Neuronal stem cell (in vitro differentiated cells): ENCODE data around the gene LOXHD1.

Source experiments
- DNase-seq: peaks from one replicate; pipeline ENCODE4 v3.0.0-alpha.2; 2013; ENCODE audit warnings: low spot score
- H2AFZ ChIP-seq: one replicate; pipeline ENCODE4 v1.6.1; 2013; ENCODE audit warnings: mild to moderate bottlenecking, low read length, inconsistent platforms
- H2AK5ac ChIP-seq: 2 replicates; pipeline ENCODE4 v1.6.1; 2013; ENCODE audit warnings: low read depth, mild to moderate bottlenecking, inconsistent platforms, low read length, moderate library complexity, mixed read lengths
- H2BK120ac ChIP-seq: 2 replicates; pipeline ENCODE4 v1.6.1; 2013; ENCODE audit warnings: low read depth, mild to moderate bottlenecking, inconsistent platforms, low read length, moderate library complexity, mixed read lengths
- H2BK12ac ChIP-seq: one replicate; pipeline ENCODE4 v1.6.1; 2013; ENCODE audit warnings: low read length, inconsistent platforms
- H2BK15ac ChIP-seq: 2 replicates; pipeline ENCODE4 v1.6.1; 2013; ENCODE audit warnings: mild to moderate bottlenecking, low read length, inconsistent platforms, mixed read lengths
- H2BK5ac ChIP-seq: one replicate; pipeline ENCODE4 v1.6.1; 2013; ENCODE audit warnings: inconsistent platforms, mild to moderate bottlenecking, low read length, moderate library complexity
- H3K14ac ChIP-seq: one replicate; pipeline ENCODE4 v1.6.1; 2013; ENCODE audit warnings: low read length, inconsistent platforms
- H3K18ac ChIP-seq: 2 replicates; pipeline ENCODE4 v1.6.1; 2013; ENCODE audit warnings: low read length, inconsistent platforms
- H3K23ac ChIP-seq: 2 replicates; pipeline ENCODE4 v1.6.1; 2013; ENCODE audit warnings: low read depth, mild to moderate bottlenecking, mixed read lengths, low read length, inconsistent platforms; ENCODE audit not compliant: poor library complexity
- H3K27ac ChIP-seq: replicated peaks from 3 replicates; pipeline ENCODE4 v1.5.1; 2013; ENCODE audit warnings: low read length, inconsistent platforms
- H3K27me3 ChIP-seq, 3 experiments: 2 replicates each; pipeline ENCODE4 v1.6.1; 2013; ENCODE audit warnings: low read length in 3 of 3, mild to moderate bottlenecking in 2 of 3, inconsistent platforms in 1 of 3, low read depth in 1 of 3, mixed read lengths in 1 of 3, moderate library complexity in 1 of 3; ENCODE audit not compliant: control insufficient read depth in 3 of 3, insufficient read depth in 3 of 3
- H3K36me3 ChIP-seq, 2 donors: replicated peaks in 1 of 2; 2 replicates each; pipeline ENCODE4 v1.6.1; 2013; ENCODE audit warnings: low read length in 2 of 2; ENCODE audit not compliant: control insufficient read depth in 2 of 2, insufficient read depth in 2 of 2
- H3K4ac ChIP-seq: 2 replicates; pipeline ENCODE4 v1.6.1; 2013; ENCODE audit warnings: inconsistent platforms, mild to moderate bottlenecking, low read length, moderate library complexity
- H3K4me1 ChIP-seq, 2 donors: 1 replicate in 1 of 2; 2 replicates in 1 of 2; pipeline ENCODE4 v1.6.1; 2013; ENCODE audit warnings: low read length in 2 of 2, low read depth in 1 of 2; ENCODE audit not compliant: control insufficient read depth in 2 of 2, insufficient read depth in 1 of 2
- H3K4me2 ChIP-seq: one replicate; pipeline ENCODE4 v1.6.1; 2013; ENCODE audit warnings: mild to moderate bottlenecking, low read length, inconsistent platforms; ENCODE audit not compliant: insufficient read depth, poor library complexity, severe bottlenecking
- H3K4me3 ChIP-seq, 2 donors: 2 replicates each; pipeline ENCODE4 v1.5.1; 2013; ENCODE audit warnings: low read length in 2 of 2, mild to moderate bottlenecking in 2 of 2, inconsistent platforms in 1 of 2, moderate library complexity in 1 of 2
- H3K79me1 ChIP-seq: one replicate; pipeline ENCODE4 v1.6.1; 2013; ENCODE audit warnings: low read depth, mild to moderate bottlenecking, inconsistent platforms, low read length, moderate library complexity
- H3K9ac ChIP-seq: one replicate; pipeline ENCODE4 v1.6.1; 2013; ENCODE audit warnings: mild to moderate bottlenecking, low read depth, low read length, inconsistent platforms; ENCODE audit not compliant: poor library complexity
- H3K9me3 ChIP-seq, 2 donors: replicated peaks in 1 of 2; 2 replicates each; pipeline versions ENCODE3 to v1.6.1; 2013; ENCODE audit warnings: low read length in 2 of 2, mild to moderate bottlenecking in 2 of 2, inconsistent platforms in 1 of 2, low read depth in 1 of 2, mixed read lengths in 1 of 2, moderate library complexity in 1 of 2; ENCODE audit not compliant: control insufficient read depth in 2 of 2, insufficient read depth in 1 of 2
- H4K8ac ChIP-seq: one replicate; pipeline ENCODE4 v1.6.1; 2013; ENCODE audit warnings: low read depth, mild to moderate bottlenecking, inconsistent platforms, low read length, moderate library complexity
- H4K91ac ChIP-seq: one replicate; pipeline ENCODE4 v1.6.1; 2013; ENCODE audit warnings: low read length, low read depth, mild to moderate bottlenecking, inconsistent platforms; ENCODE audit not compliant: poor library complexity
- WGBS, 2 donors: extraction: QIAGEN DNeasy Blood & Tissue Kit; methylation state at CpG; one replicate each; pipeline ENCODE4 v1.1.7; 2013; ENCODE audit warnings: missing lambda C conversion rate in 2 of 2, mixed read lengths in 1 of 2; ENCODE audit not compliant: insufficient read length in 2 of 2, insufficient replicate concordance in 1 of 2; ENCODE audit errors: extremely low coverage in 2 of 2; 5-methylcytosine and 5-hydroxymethylcytosine counted together

LOXHD1 gene

DNA sequence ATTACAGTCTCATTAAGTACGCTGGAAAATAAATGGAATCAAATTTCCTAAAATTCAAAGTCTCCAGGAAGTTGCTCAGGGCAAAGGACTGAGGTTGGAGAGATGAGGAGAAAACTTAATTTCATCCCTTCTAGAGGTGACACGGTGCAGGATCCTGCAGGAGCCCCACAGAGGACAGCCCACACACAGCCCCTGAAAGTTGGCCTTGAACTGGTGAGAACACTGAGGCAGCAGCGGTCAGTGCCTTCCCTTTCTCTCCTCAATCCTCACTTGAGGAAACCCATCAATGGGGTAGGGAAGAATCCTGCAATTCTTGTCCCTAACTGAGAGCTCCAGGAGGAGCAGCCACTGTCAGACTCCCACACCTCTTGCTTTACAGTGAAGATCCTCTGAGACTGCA is 37.5 kb downstream of the LOXHD1 start:
- H4K91ac ChIP-seq, result no peak overlapping the region
- H4K8ac ChIP-seq, result no peak overlapping the region
- H3K4me2 ChIP-seq, result no peak overlapping the region
- peaks cover 2 to 4% of the 10 kb centered on the region in 2 donors for H3K4me1 ChIP-seq
- H3K14ac ChIP-seq, result no peak overlapping the region
- H3K9ac ChIP-seq, result no peak overlapping the region
- no peaks in the 10 kb centered on the region for H3K36me3 ChIP-seq
- H3K23ac ChIP-seq, result no peak overlapping the region
- no peak overlapping the region for H3K27ac ChIP-seq
- no peaks in the 10 kb centered on the region for H3K79me1 ChIP-seq
- no peak overlapping the region for H2BK15ac ChIP-seq
- no peak overlapping the region for H3K18ac ChIP-seq
- no peaks in the 10 kb centered on the region for H3K9me3 ChIP-seq
- H3K27me3 ChIP-seq, result no peaks in the 10 kb centered on the region
- no peak overlapping the region for H2AFZ ChIP-seq
- H2BK120ac ChIP-seq, result no peak overlapping the region
- H2BK12ac ChIP-seq, result no peak overlapping the region
- H3K4ac ChIP-seq, result no peak overlapping the region
- no CpG with 5 or more reads among the region's 3 CpGs for WGBS, 2 donors
- H2BK5ac ChIP-seq, result no peak overlapping the region
- no peak overlapping the region for H2AK5ac ChIP-seq
- no peak for DNase-seq
- no peak overlapping the region for H3K4me3 ChIP-seq

DNA sequence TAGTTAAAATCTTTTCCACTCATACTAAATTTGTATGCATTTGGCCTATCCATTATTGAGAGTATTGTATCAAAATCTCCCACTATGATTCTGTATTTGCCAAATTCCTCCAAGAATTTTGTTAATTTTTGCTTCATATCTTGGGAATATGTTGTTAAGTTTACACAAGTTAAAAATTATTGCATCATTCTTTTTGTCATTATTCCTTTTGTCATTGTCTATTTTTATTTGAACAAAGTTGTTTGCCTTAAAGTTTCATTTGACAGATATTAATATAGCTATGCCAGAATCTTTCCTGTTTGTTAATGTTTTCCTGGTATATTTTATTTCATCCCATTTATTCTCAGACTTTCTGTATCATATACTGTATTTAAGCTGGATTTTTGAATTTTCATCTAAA is 41.3 kb downstream of the LOXHD1 start:
- Histone ChIP-seq H3K4ac (no peak overlapping the region), H3K9ac (no peak overlapping the region), H3K27ac (no peak overlapping the region), H3K23ac (no peak overlapping the region), H4K8ac (no peak overlapping the region), H3K4me3 (no peak overlapping the region), H3K4me2 (no peak overlapping the region), H2AFZ (no peak overlapping the region), H3K18ac (no peak overlapping the region), H3K27me3 (peaks cover 0 to 3% (median 0%) of the 10 kb centered on the region in 3 experiments), H3K79me1 (no peaks in the 10 kb centered on the region), H3K9me3 (no peaks in the 10 kb centered on the region), H3K36me3 (no peaks in the 10 kb centered on the region), H2BK15ac (no peak overlapping the region), H3K4me1 (no peaks in the 10 kb centered on the region), H4K91ac (no peak overlapping the region), H2BK5ac (no peak overlapping the region), H3K14ac (no peak overlapping the region), H2AK5ac (no peak overlapping the region), H2BK12ac (no peak overlapping the region), H2BK120ac (no peak overlapping the region)
- no peak for DNase-seq

DNA sequence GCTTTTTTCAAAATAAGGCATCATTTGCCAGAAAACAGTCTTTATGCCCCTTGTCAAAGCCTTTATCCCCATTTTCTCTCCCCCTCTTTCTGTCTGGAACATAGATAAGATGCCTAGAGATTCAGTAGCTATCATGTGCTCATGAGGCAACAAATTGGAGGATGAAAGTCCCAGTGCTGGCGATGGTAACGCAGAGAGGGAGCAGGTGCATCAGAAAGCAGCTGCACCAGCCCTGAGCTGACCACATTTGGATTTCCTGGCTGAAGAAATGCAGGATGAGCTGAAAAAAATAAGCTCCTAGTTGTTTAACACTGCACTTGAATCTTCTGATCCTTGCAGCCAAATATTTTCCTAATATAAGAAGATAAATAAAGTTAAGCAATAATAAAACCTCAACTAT is 48.0 kb downstream of the LOXHD1 start:
- Histone ChIP-seq H2BK120ac (no peak overlapping the region), H3K79me1 (no peaks in the 10 kb centered on the region), H3K14ac (no peak overlapping the region), H3K18ac (no peak overlapping the region), H3K23ac (no peak overlapping the region), H3K9me3 (no peaks in the 10 kb centered on the region), H4K8ac (no peak overlapping the region), H3K4me3 (no peak overlapping the region), H3K36me3 (no peaks in the 10 kb centered on the region), H4K91ac (no peak overlapping the region), H2BK12ac (no peak overlapping the region), H2BK15ac (no peak overlapping the region), H3K4me1 (no peaks in the 10 kb centered on the region), H3K27ac (no peak overlapping the region), H2AK5ac (no peak overlapping the region), H2AFZ (no peak overlapping the region), H3K27me3 (peaks cover 0 to 22% (median 0%) of the 10 kb centered on the region in 3 experiments), H2BK5ac (no peak overlapping the region), H3K9ac (no peak overlapping the region), H3K4me2 (no peak overlapping the region), H3K4ac (no peak overlapping the region)
- WGBS, 2 donors, result no CpG with 5 or more reads among the region's 2 CpGs
- no peak for DNase-seq

DNA sequence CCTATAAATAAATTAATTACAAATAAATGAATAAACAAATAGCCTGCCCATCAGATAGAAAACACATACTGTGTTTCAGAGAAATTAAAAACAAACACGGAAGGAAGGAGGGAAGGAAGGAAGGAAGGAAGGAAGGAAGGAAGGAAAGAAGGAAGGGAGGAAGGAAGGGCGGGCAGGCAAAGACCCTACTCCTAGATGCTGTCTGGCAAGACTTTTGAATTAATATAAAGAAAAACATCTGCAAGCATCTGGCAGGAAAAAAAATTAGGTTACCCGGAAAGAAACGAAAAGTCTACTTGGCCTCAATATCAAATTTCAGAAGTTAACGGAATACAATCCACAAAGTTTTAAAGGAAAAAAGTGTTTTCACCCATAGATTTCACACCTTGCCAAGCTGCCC is 49.1 kb downstream of the LOXHD1 start:
- Histone ChIP-seq H3K4me3 (no peak overlapping the region), H4K8ac (no peak overlapping the region), H3K36me3 (no peaks in the 10 kb centered on the region), H3K4me2 (no peak overlapping the region), H4K91ac (no peak overlapping the region), H3K4me1 (no peaks in the 10 kb centered on the region), H3K9me3 (no peaks in the 10 kb centered on the region), H3K18ac (no peak overlapping the region), H2AK5ac (no peak overlapping the region), H2BK12ac (no peak overlapping the region), H3K27me3 (peaks cover 0 to 24% (median 0%) of the 10 kb centered on the region in 3 experiments), H2BK5ac (no peak overlapping the region), H3K79me1 (no peaks in the 10 kb centered on the region), H3K14ac (no peak overlapping the region), H3K4ac (no peak overlapping the region), H3K9ac (no peak overlapping the region), H3K27ac (no peak overlapping the region), H2AFZ (no peak overlapping the region), H2BK120ac (no peak overlapping the region), H2BK15ac (no peak overlapping the region), H3K23ac (no peak overlapping the region)
- no peak for DNase-seq
- no CpG with 5 or more reads among the region's 5 CpGs for WGBS, 2 donors
